GM20431 (cell line): ENCODE results near the gene FBXW2.

Source experiments
- in situ Hi-C: fragments of 300-500 bp; cut with MseI, MboI; formaldehyde crosslinking; loops from one replicate; pipeline ENCODE4 v1.15.0; 2020; ENCODE audit warnings: low sequenced_read_pairs; ENCODE audit not compliant: unreplicated experiment

Gene FBXW2

DNA sequence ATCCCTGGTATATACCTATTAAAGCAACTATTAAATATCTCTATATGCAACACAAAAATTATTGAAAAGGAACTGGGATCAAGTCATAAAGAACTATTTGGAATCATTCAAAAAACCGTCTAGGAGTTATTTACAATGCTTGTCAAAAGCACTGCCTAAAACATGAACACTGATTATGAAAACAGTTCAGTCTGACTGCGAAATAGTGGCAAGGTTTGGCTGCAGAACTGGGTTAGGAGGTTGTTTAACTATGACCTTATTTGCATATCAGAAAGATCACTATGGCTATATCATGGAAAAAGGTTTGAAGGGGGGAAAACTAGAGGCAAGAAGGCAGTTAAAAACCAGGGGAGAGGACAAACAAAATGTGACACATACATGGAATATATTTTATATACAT, 12.0 kb downstream of the FBXW2 start:
- in situ Hi-C loops = no loop called here

DNA sequence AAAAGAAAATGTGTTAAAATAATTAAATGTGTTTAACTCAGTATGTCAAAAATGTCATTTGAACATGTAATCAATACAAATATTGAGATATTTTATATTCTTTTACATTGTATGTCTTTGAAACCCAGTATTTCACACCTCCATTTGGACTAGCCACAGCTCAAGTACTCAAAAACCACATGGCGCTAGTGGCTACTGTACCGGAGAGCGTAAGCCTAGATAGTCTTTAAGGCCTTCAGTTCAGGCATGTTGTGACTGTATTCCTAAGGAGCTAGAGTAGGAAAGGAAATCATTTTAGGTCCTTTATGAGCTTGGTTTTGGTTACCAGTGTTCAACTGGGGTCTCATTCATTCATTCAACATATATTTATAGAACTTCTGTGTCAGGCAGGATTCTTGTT, 12.8 kb downstream of the FBXW2 start:
- in situ Hi-C loops = no loop called here

DNA sequence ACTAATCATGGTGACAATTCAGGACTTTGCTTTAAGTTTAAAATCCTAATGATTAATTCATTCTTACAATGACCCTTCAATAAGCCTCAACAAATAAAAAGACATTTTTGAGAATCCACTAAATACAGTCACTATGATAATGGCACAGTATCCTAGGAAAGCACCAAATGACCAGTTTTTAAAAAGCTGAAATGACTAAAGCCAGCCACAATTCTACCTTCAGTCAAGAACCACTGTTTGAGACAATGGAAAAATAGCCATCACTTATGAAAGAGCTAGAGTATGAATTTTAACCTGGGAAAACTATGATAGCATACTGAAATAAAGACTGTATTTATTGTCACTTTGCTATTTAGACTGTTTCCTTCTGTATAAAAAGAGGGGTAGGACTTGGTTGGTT, 14.0 kb downstream of the FBXW2 start:
- in situ Hi-C loops = no loop called here

DNA sequence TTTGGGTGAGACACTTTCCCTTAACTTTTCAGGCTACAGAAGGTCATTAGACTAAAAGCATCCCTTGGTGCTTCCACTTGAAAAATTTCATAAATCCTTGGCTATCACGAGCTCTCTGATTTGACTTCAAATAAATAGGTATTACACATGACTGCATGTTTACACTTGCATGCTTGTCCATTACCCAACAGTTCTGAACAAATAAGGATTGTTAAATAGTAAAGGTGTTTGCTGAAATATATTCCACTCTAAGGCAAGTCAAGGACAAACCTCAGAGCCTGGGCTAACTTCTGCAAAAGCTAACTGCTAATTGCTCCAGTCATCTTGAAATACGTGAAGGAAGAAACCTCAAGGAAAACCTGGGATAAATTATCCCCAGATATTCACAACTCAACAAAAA, 14.5 kb downstream of the FBXW2 start:
- in situ Hi-C loops = no loop called here

DNA sequence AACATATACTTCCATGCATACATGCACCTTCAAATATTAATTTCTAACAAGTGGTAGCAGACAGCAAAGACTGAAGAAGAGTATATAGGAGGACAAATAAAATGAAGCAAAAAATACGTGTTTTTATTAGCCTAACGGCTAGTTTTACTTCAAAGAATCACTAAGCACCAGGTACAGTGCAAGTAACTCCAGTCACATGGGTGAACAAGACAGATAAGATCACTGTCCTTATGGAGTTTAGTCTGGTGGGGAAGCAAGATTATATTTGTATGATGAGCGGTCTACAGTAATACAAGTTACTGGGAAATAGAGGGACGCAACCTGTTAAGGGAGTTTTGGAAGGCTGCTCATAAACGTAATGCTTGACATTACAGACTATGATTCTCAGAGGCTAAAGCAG, 16.0 kb downstream of the FBXW2 start:
- in situ Hi-C loops = no loop called here

DNA sequence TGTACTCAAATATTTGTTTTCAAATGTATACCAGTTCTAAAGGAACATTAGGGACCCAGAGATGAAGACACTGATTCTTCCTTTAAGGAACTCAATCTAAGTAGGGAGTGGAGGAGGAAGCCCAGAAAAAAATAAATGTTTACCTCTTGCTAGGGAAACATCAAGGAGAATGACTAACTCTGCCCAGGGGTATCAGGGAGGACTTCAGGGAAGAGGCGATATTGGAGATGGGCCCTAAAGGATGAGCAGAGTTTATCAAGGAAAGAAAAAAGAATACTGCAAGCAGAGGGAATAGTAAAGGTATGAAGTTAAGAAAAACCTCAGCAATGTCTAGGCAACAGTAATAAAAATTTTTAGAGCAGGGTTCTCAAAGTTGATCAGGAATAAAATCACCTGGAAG, 16.4 kb downstream of the FBXW2 start:
- in situ Hi-C loops = no loop called here

DNA sequence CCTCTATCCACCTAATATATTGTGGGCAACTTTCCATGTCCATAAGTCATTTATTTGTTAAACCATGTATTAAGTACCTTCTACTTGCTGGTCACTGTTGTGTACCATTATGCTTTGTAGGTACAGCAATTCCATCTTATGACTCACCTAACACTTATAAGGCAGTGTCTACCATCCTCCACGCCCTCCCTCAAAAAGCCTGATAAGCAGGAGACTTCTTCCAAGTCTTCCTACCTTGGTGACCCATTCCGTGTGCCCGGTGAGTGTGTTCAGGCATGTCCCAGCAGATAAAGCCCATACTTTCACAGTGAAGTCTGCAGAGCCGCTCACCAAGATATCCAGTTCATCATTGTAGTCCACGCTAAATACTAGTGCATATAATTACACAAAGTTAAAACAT, 17.4 kb downstream of the FBXW2 start:
- in situ Hi-C loops = no loop called here

DNA sequence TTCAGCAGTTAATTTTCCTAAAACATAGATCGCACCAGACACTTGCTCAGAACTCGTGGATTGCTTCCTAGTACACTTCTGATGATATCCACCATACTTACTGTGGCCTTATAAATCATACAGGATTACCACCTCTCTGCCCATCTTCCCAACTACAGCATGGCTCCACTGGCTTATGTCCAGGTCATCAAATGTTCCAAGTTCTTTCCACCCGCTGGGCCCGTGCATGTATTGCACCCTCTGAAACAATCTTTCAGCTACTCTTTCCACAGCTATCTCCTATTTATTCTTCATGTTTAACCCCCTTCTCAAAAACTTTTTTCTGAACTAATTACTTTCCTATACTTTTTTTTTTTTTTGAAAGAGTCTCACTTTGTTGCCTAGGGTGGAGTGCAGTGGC, 18.5 kb downstream of the FBXW2 start:
- in situ Hi-C loops = loop anchor here (25.0 kb wide), 1 partner anchor 288 kb away; the partner anchor contains the start of genes C5 and CNTRL

DNA sequence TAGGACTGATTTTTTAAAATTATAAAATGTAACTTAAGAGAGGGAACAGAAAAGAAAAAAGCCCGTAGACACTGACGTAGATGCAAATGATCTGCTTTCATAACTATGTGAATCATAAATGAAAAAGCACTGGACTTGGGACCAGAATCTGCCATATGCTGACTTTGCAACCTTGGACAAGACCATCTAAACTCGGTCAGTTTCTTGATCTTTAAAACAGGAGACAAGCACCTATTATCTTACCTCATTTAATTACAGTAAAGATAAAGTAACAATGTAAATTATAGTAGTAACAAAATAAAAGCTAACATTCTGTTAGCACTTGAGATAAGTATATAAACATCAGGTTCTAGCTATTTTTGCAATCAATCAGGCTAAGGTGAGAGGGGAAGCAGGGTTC, 20.0 kb downstream of the FBXW2 start:
- in situ Hi-C loops = loop anchor here (25.0 kb wide), 1 partner anchor 289 kb away; the partner anchor contains the start of genes C5 and CNTRL

DNA sequence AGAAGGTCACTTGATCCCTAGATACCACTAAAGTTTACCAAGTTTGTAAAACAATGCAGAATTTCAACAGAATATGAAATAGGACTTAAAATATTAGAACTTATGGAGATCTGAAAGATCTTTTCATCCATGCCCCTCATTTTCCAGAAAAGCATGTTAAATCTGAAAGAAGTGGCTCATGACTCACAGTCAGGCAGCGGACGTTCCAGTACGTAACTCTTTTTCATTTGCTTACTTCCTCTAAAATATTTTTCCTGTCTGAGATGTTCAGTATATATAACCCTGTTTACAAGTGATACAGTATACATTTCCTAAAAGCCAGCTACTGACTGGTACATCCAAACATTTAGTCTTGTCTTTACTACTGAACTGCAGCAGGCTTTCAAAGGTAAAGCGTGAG, 22.3 kb downstream of the FBXW2 start:
- in situ Hi-C loops = loop anchor here (25.0 kb wide), 1 partner anchor 291 kb away; the partner anchor contains the start of genes C5 and CNTRL

DNA sequence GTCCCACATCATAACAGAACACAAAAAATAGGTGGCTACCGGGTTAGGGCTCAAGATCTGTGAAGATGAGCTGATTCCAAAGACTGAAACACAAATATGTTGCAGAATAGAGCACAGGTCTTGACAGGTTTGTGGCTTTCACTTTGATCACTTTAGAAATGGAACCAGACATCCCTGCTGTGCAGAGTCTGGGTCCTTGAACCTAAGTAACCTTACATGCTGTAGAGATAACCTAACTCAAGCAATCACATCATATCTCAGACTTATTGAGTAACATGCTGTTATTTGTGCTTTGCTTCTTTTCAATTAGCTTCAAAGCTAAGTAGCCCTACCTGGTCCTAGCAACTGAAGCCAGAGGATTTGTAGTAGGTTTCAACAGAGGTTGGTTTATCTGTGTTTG, 24.3 kb downstream of the FBXW2 start:
- in situ Hi-C loops = loop anchor here (25.0 kb wide), 1 partner anchor 293 kb away; the partner anchor contains the start of genes C5 and CNTRL

DNA sequence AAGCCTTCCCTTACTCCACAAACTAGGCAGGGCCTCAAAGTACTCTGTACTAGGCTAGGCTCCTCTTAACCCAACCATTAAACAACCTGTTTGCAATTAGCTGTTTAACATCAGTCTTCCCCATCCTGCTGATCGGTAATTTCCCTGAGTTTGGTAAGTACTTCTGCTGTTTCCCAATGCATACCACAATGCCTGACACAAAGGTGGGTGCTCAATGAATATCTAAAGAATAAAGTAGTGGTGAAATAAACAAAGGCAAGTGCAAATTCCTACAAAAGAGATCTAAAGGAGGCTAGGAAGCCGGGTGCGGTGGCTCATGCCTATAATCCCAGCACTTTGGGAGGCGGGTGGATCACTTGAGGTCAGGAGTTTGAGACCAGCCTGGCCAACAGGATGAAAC, 25.0 kb downstream of the FBXW2 start:
- in situ Hi-C loops = loop anchor here (25.0 kb wide), 1 partner anchor 294 kb away; the partner anchor contains the start of genes C5 and CNTRL

DNA sequence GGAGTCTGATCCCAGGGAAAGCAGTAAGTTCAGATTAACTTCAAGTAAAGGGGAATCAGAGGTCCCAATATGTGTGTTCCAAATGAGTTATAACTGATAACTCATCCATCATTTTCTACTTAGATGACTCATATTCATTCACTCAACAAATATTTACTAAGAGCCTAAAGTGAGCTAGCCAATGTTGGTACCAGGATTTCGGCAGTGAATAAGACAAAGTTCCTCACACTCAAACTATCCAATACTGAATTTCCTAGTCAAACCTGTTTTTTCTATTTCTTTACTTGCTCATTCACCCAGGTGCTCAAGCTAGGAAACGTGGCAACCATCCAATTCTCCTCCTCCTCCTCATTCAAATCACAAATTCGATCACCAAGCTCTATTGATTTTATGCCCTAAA, 25.8 kb downstream of the FBXW2 start:
- in situ Hi-C loops = loop anchor here (25.0 kb wide), 1 partner anchor 295 kb away; the partner anchor contains the start of genes C5 and CNTRL

DNA sequence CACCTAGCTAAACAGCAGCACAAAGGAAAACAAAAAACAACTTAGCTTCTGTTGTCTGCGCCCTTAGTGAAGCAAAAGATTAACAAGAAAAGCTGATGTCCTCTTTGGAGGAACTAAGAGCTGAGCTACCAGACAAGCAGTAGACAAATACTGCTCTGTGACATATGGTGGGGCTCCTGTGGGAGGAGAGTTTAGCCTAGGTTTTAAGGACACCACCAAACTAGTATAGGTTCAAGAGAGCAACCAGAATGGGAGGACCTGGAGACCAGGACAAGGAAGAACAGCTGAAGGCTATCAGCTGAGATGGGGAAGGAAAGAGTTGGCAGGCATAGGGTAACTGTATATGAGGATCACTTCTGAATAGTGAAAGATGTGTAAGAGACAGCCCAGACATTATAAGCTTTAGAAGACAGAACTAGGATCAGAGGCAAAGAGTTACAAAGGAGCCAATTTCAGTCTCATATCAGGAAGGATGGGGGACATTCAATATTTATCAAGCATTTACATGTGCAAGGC, 27.2 kb downstream of the FBXW2 start:
- in situ Hi-C loops = loop anchor here (25.0 kb wide), 1 partner anchor 296 kb away; the partner anchor contains the start of genes C5 and CNTRL

DNA sequence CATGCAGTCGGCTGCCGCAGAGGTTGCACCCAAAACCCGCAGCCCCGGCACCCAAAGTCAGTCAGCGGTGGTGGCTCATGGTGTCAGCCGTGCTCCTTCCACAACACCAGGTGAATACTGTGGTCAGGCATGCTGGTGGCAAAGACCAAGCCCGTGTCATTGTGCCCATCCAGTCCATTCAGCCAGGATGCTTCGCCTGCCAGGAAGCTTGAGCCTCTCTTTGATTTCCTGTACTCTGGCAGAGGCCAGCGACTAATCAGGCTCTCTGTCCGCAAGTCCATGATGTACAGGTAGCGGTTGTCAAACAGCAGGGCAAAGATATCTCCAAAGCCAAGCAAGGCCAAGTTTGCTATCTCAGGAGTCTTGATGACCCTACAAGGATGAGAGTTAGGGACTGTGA, 28.7 kb downstream of the FBXW2 start:
- in situ Hi-C loops = loop anchor here (25.0 kb wide), 1 partner anchor 298 kb away; the partner anchor contains the start of genes C5 and CNTRL

DNA sequence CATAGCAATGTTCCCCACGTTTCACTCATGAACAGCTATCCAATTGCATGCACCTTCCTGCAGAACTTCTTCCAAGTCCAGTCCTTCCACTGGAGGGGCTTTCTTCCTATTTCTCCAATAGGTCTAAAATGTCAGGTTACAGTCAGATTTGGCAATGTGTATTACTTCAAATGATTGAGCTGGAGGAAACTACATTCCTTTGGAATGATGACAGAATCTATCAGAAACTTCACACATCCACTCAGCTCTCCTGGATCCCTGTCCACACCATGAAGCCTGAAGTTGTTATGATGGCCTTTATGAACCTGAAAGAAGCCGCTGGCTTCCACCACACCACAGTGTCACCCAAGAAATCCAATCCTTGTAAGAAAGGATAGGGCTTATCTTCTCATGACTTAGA, 32.2 kb downstream of the FBXW2 start:
- in situ Hi-C loops = loop anchor here (25.0 kb wide), 1 partner anchor 301 kb away; the partner anchor contains the start of genes C5 and CNTRL

DNA sequence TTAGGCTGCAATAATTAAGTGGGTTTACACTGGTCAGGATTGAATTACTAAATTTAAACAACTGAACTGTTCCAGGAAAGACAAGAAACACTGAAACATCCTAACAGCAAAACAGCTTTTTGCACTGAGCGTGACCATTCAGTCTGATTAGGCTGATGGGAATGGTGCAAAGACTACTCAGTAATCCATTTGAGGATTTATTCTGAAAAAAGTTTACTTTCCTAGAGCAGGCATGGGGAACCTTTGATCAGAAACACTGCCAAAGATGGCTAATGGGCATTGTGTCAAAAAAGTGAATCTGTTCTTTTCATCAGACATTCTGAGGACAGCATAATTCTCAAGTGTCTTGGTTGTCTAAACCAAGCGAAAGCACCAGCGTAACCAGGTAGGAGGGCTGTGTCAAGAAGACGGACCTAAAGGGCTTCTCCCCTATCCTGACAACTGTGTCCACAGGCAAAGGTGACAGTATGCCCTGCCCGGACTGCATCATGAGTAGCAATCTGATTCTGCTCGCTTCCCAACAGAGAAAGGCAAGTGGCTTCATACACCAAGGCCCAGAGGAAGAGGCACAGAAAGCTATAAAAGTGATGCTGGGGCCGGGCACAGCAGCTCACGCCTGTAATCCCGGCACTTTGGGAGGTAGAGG, 33.3 kb downstream of the FBXW2 start:
- in situ Hi-C loops = loop anchor here (25.0 kb wide), 1 partner anchor 302 kb away; the partner anchor contains the start of genes C5 and CNTRL

DNA sequence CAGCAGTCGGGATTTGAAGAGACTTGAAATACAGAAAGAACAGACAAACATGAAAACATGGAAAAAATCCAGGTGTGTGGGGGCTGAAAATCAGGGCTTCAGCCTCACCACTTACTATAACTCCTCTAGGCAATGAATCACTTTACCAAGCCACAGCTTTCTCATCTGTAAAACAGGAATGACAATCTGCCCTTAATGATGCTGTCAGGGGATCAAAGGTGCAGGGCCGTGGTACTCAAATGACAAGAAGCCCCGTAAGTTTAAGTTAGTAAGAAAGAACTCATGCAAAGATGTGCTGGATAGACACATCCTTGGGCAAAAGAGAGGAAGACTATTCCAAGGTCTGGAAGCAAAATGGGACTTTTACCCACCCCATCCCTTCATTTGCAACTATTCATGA, 34.7 kb downstream of the FBXW2 start:
- in situ Hi-C loops = loop anchor here (25.0 kb wide), 1 partner anchor 304 kb away; the partner anchor contains the start of genes C5 and CNTRL

DNA sequence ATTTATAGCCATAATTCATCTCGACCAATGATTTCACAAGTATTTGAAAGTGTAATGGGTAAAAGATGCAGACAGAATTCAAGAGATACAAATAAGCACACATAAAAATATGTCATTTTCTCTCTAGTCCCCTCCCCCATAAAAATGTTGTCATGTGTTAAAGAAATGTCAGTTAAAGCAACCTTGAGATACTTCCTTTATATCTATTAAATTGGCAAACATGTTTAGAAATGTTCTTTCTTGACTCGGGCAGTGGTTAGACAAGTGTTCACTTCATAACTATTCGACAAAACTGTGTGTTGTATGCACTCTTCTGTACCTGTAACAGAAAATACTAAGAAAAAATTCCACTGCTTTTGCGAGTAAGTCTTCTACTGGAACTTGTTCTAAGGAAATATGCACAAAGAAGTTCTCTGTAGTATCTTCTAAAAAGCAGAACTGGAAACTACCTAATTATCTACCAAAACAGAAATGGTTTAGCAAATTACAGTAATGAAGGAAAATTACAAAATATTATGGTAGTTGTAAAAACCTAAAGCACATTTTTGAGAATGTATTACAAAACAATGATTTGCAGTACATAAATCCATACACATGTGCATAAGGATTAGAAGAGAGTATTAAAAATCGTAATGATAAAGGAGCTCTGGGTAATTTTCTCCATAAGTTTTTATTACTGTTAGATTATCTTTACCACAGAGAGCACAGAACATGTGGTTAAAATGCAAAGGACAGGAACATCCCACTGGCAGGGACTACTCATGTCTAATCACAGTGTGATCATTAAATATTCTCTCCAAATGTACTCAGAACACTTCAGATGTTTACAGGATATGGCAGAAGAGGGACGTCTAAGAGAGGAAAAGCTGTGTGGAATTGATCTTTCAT, 35.9 kb downstream of the FBXW2 start:
- in situ Hi-C loops = loop anchor here (25.0 kb wide), 1 partner anchor 305 kb away; the partner anchor contains the start of genes C5 and CNTRL

DNA sequence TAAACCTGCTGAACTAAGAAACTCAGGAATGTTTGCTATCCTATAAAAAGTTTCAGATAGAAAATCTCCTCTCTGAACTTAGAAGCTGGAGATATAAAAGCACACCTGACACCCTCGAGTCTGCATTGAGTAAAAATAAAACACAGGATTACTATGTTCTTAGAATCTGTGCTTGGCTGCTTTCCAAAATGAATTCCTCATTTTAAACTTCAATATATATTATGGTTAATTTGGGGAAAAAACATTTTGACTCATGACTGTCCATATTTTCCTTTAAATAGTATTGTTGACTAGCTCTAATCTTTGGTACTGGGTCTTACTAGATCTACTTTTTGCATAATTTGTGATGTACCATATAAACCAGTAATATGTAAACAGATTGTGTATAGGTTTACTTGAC, 36.7 kb downstream of the FBXW2 start:
- in situ Hi-C loops = loop anchor here (25.0 kb wide), 1 partner anchor 306 kb away; the partner anchor contains the start of genes C5 and CNTRL
